Fibroblast of lung (primary cell): ENCODE measurements around the gene TLE2. TPM values are rescaled to one million over a fixed set of nuclear protein-coding genes. Genes with fewer than 3 reads are reported as not detected.

Source experiments
- DNase-seq, 2 donors: peaks; one replicate each; pipeline versions ENCODE4 v3.0.0 to v3.0.0-alpha.2; 2010; ENCODE audit warnings: low read depth in 2 of 2
- H2AFZ ChIP-seq: 2 replicates; pipeline ENCODE4 v1.5.1; 2012; ENCODE audit warnings: low read length, control low read depth, inconsistent platforms
- H3K27ac ChIP-seq: 2 replicates; pipeline ENCODE4 v1.5.1; 2011; ENCODE audit warnings: low read length, control low read depth; ENCODE audit not compliant: insufficient read depth
- H3K27me3 ChIP-seq: 2 replicates; pipeline ENCODE4 v1.5.1; 2011; ENCODE audit warnings: mild to moderate bottlenecking, low read length; ENCODE audit not compliant: control insufficient read depth, insufficient read depth
- H3K36me3 ChIP-seq: 2 replicates; pipeline ENCODE4 v1.5.1; 2011; ENCODE audit warnings: low read length; ENCODE audit not compliant: control insufficient read depth, insufficient read depth
- H3K4me1 ChIP-seq: 2 replicates; pipeline ENCODE4 v1.5.1; 2011; ENCODE audit warnings: low read length; ENCODE audit not compliant: control insufficient read depth, insufficient read depth; ENCODE audit errors: extremely low read depth
- H3K4me2 ChIP-seq: 2 replicates; pipeline ENCODE4 v1.5.1; 2011; ENCODE audit warnings: low read length, control low read depth; ENCODE audit not compliant: insufficient read depth; ENCODE audit errors: extremely low read depth
- H3K4me3 ChIP-seq, 4 experiments: fragments of 200-600 bp in 1 of 4; sonication (generic) in 1 of 4; replicated peaks in 1 of 4; 2 replicates each; pipeline ENCODE4 v1.5.1; 2011 to 2016; ENCODE audit warnings: low read length in 4 of 4, low read depth in 3 of 4, mild to moderate bottlenecking in 3 of 4, control low read depth in 2 of 4, inconsistent platforms in 1 of 4, mixed read lengths in 1 of 4; ENCODE audit not compliant: insufficient read depth in 1 of 4; ENCODE audit errors: control extremely low read depth in 1 of 4
- H3K79me2 ChIP-seq: 2 replicates; pipeline ENCODE4 v1.5.1; 2012; ENCODE audit warnings: mild to moderate bottlenecking, low read length, inconsistent platforms; ENCODE audit not compliant: control insufficient read depth, insufficient read depth
- H3K9ac ChIP-seq: 2 replicates; pipeline ENCODE4 v1.5.1; 2011; ENCODE audit warnings: mild to moderate bottlenecking, low read length, control low read depth; ENCODE audit not compliant: insufficient read depth
- H3K9me3 ChIP-seq: 2 replicates; pipeline ENCODE4 v1.5.1; 2012; ENCODE audit warnings: low read depth, low read length; ENCODE audit not compliant: control insufficient read depth, insufficient read depth
- H4K20me1 ChIP-seq: 2 replicates; pipeline ENCODE4 v1.5.1; 2011; ENCODE audit warnings: low read length; ENCODE audit not compliant: control insufficient read depth, insufficient read depth; ENCODE audit errors: extremely low read depth
- EZH2 ChIP-seq: IDR thresholded peaks from 2 replicates; pipeline ENCODE4 v1.5.1; 2012; ENCODE audit warnings: low read length, control low read depth, mild to moderate bottlenecking; ENCODE audit errors: missing control alignments
- polyA plus RNA-seq, 2 donors: library from polyadenylated mRNA; depleted of rRNA in 1 of 2; stranded (reverse) in 1 of 2; unstranded in 1 of 2; fragments of >200 nt; gene quantifications; 2 replicates each; pipeline ENCODE4 v1.2.1, GENCODE V29; 2011 to 2012; ENCODE audit warnings: missing spikeins in 1 of 2
- total RNA-seq: library from RNA; depleted of rRNA; stranded (reverse); fragments of >200 nt; gene quantifications from 2 replicates; pipeline ENCODE4 v1.2.1, GENCODE V29; 2014
- TF ChIP-seq, protein P1 (sequence below), 2 donors: IDR thresholded peaks in 1 of 2; conservative IDR thresholded peaks in 1 of 2; 1 replicate in 1 of 2; 2 replicates in 1 of 2; pipeline ENCODE4 v1.5.1; 2011 to 2012; ENCODE audit warnings: low read length in 2 of 2, control low read depth in 1 of 2, inconsistent platforms in 1 of 2, low read depth in 1 of 2, mild to moderate bottlenecking in 1 of 2

TLE2 gene
- total and polyA plus RNA-seq, 2 donors (not counting 1 experiment from before 2014, with no cell fraction given), result 1.8 to 3.8 TPM

DNA sequence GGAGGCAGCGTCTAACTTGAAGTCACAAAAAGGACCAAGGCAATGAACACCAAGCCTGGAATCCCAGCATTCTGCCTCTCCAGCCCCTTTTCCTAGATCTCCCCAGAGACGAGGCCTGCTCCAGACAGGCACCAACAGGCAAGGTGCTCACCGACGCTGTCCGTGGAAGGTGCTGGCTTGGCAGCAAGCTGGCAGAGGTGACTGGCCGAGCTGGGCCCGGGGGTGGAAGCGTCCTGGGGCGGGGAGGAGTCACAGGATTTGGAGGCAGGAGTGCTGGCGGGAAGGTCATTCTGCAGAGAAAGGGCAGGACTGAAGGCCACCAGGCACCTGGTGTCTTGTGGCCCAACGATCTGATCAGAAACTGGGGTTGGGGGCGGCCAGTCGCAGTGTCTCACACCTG, 18.2 kb downstream of the TLE2 start:
- Histone ChIP-seq H3K36me3 (no peaks in the 10 kb centered on the region), H3K79me2 (no peaks in the 10 kb centered on the region), H3K27me3 (no peaks in the 10 kb centered on the region), H4K20me1 (no peaks in the 10 kb centered on the region), H2AFZ (no peak overlapping the region), H3K4me3 (no peak overlapping the region), H3K4me1 (no peaks in the 10 kb centered on the region), H3K9ac (no peak overlapping the region), H3K9me3 (no peaks in the 10 kb centered on the region), H3K27ac (no peak overlapping the region), H3K4me2 (no peak overlapping the region)
- DNase-seq, result no peak
- TF ChIP-seq EZH2, result no peak
- TF ChIP-seq, protein P1, sequence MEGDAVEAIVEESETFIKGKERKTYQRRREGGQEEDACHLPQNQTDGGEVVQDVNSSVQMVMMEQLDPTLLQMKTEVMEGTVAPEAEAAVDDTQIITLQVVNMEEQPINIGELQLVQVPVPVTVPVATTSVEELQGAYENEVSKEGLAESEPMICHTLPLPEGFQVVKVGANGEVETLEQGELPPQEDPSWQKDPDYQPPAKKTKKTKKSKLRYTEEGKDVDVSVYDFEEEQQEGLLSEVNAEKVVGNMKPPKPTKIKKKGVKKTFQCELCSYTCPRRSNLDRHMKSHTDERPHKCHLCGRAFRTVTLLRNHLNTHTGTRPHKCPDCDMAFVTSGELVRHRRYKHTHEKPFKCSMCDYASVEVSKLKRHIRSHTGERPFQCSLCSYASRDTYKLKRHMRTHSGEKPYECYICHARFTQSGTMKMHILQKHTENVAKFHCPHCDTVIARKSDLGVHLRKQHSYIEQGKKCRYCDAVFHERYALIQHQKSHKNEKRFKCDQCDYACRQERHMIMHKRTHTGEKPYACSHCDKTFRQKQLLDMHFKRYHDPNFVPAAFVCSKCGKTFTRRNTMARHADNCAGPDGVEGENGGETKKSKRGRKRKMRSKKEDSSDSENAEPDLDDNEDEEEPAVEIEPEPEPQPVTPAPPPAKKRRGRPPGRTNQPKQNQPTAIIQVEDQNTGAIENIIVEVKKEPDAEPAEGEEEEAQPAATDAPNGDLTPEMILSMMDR (conservative IDR thresholded peaks at IDR 0.05 in 1 of 2, IDR thresholded peaks at IDR 0.05 in 1 of 2; ENCODE audit: low read depth in 1 of 2, low read length in 2 of 2), result no peak

DNA sequence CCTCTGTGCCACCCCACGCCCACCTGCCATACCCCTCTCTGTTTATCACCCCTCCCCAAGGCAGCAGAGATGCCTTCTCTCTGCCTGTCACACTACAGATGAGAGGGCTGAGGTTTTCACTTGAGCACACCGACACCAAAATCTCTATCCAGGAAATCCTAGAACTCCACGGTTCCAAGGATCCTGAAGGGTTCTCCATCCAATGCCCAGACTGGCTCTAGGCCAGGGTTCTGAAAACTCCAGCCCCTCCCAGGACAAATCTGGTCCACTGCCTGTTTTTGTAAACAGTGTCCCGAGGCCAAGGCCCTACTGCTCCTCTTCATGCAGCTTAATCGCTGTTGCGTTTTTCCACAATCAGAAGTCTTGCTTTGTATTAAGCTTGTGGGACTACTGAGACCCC, 20.1 kb downstream of the TLE2 start:
- Histone ChIP-seq H3K79me2 (no peaks in the 10 kb centered on the region), H3K4me3 (no peak overlapping the region), H3K9me3 (no peaks in the 10 kb centered on the region), H2AFZ (no peak overlapping the region), H4K20me1 (no peaks in the 10 kb centered on the region), H3K27ac (no peak overlapping the region), H3K27me3 (no peaks in the 10 kb centered on the region), H3K9ac (no peak overlapping the region), H3K36me3 (no peaks in the 10 kb centered on the region), H3K4me1 (no peaks in the 10 kb centered on the region), H3K4me2 (no peak overlapping the region)
- no peak for DNase-seq
- no peak for TF ChIP-seq EZH2
- TF ChIP-seq, protein P1 (conservative IDR thresholded peaks at IDR 0.05 in 1 of 2, IDR thresholded peaks at IDR 0.05 in 1 of 2; ENCODE audit: low read depth in 1 of 2, low read length in 2 of 2), result no peak

DNA sequence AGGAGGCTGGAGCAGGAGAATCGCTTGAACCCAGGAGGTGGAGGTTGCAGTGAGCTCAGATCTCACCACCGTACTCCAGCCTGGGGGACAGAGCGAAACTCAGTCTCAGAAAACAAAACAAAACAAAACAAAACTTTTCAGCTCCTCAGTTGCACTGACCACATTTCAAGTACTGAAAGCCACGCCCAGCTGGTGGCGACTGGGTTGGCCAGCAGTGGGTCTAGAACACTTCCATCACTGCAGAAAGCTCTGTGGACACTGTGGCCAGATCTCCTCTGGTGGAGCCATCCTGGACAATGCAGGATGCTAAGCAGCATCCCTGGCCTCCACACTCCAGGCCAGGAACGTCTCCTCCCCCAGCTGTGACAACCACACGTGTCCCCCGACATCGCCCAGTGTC, 21.1 kb downstream of the TLE2 start:
- DNase-seq, result no peak
- H3K79me2 ChIP-seq, result no peaks in the 10 kb centered on the region
- no peak overlapping the region for H3K4me3 ChIP-seq
- no peak overlapping the region for H3K27ac ChIP-seq
- TF ChIP-seq EZH2, result no peak
- TF ChIP-seq, protein P1 (conservative IDR thresholded peaks at IDR 0.05 in 1 of 2, IDR thresholded peaks at IDR 0.05 in 1 of 2; ENCODE audit: low read depth in 1 of 2, low read length in 2 of 2), result no peak
- H3K4me1 ChIP-seq, result no peaks in the 10 kb centered on the region
- no peak overlapping the region for H2AFZ ChIP-seq
- no peaks in the 10 kb centered on the region for H4K20me1 ChIP-seq
- H3K36me3 ChIP-seq, result no peaks in the 10 kb centered on the region
- no peak overlapping the region for H3K9ac ChIP-seq
- no peaks in the 10 kb centered on the region for H3K9me3 ChIP-seq
- no peak overlapping the region for H3K4me2 ChIP-seq
- no peaks in the 10 kb centered on the region for H3K27me3 ChIP-seq
